MCF 10A (cell line): Measurements from ENCODE around the gene GTF3C4. TPM values are rescaled to one million over a fixed set of nuclear protein-coding genes. Genes with fewer than 3 reads are reported as not detected.

Experiments
- BruUV-seq: library from RNA; stranded (reverse); fragments of 400-500 nt; replicated peaks from 2 replicates; lab custom pipeline; 2021; lab: Mats Ljungman, UMichigan
- CTCF ChIA-PET: fragments of 300-600 bp; sonication (Branson Sonifier 250); formaldehyde crosslinking; extraction: SDS; loops from one replicate; lab custom pipeline; 2021; ENCODE audit warnings: antibody characterized with exemption, inconsistent platforms; lab: Yijun Ruan, JAX
- POLR2A ChIA-PET: fragments of 300-600, 350-650 bp; sonication (Branson Sonifier 250); formaldehyde crosslinking; extraction: SDS; loops from one replicate; lab custom pipeline; 2020; ENCODE audit warnings: antibody characterized with exemption, inconsistent platforms; lab: Yijun Ruan, JAX
- DNase-seq: peaks from one replicate; pipeline ENCODE4 v3.0.0-alpha.2; 2018; ENCODE audit not compliant: unreplicated experiment
- H3K27ac Mint-ChIP-seq: one replicate; pipeline ENCODE4 v1.8.0; 2022; ENCODE audit warnings: mild to moderate bottlenecking, low read depth, mixed read lengths; ENCODE audit not compliant: unreplicated experiment
- H3K27me3 Mint-ChIP-seq: one replicate; pipeline ENCODE4 v1.8.0; 2022; ENCODE audit warnings: mixed read lengths; ENCODE audit not compliant: insufficient read depth, unreplicated experiment
- H3K36me3 Mint-ChIP-seq: one replicate; pipeline ENCODE4 v1.8.0; 2022; ENCODE audit warnings: mild to moderate bottlenecking, moderate library complexity, mixed read lengths; ENCODE audit not compliant: insufficient read depth, unreplicated experiment
- H3K4me1 Mint-ChIP-seq: one replicate; pipeline ENCODE4 v1.8.0; 2022; ENCODE audit warnings: mixed read lengths; ENCODE audit not compliant: insufficient read depth, unreplicated experiment
- H3K4me3 Mint-ChIP-seq: one replicate; pipeline ENCODE4 v1.8.0; 2022; ENCODE audit warnings: mild to moderate bottlenecking, moderate library complexity, mixed read lengths; ENCODE audit not compliant: unreplicated experiment
- H3K9me3 Mint-ChIP-seq: one replicate; pipeline ENCODE4 v1.8.0; 2022; ENCODE audit warnings: mixed read lengths; ENCODE audit not compliant: unreplicated experiment
- CTCF ChIP-seq: fragments of 200-600 bp; IDR thresholded peaks from one replicate; pipeline ENCODE4 v1.8.0; 2022; ENCODE audit warnings: antibody characterized with exemption, mild to moderate bottlenecking; ENCODE audit not compliant: unreplicated experiment
- intact Hi-C: fragments of 100-400 bp; cut with micrococcal nuclease; formaldehyde crosslinking; loops from 2 replicates; pipeline ENCODE4 v1.14.1; 2022
- total RNA-seq: library from RNA; stranded (reverse); gene quantifications from 2 replicates; pipeline ENCODE4 v1.2.3, GENCODE V29; 2022

Gene GTF3C4
- total RNA-seq, 1 experiment from 2014 or later: 18.3 TPM

DNA sequence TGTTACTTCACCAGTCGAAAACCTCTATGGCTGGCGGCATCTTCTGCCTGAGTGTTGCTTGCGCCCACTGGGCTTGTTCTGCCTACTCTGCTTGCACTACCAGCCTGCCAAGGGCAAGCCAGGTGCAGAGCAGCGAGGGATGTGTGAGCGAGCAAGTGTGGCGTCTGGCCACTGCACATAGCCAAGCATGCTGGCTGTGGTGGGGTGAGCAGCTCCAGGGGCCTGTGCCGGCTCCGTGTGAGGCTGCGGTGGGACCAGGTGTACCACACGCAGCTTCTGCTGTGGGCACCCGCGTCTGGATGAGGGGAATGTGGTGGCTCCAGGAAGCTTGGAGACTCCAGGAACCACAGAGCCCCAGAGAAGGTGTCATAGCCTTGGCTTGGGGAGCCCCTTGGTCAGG lies 51.4 kb downstream of the GTF3C4 start:
- Mint-ChIP-seq H3K9me3 (no peaks in the 10 kb centered on the region), H3K27me3 (peaks cover 52% of the 10 kb centered on the region), H3K27ac (no peak overlapping the region), H3K4me1 (no peaks in the 10 kb centered on the region), H3K36me3 (no peaks in the 10 kb centered on the region), H3K4me3 (no peak overlapping the region)
- intact Hi-C loops: no loop called here
- POLR2A ChIA-PET: no interaction called here
- no peak for TF ChIP-seq CTCF
- DNase-seq: no peak
- BruUV-seq: no TSS peak
- CTCF ChIA-PET: no interaction called here

DNA sequence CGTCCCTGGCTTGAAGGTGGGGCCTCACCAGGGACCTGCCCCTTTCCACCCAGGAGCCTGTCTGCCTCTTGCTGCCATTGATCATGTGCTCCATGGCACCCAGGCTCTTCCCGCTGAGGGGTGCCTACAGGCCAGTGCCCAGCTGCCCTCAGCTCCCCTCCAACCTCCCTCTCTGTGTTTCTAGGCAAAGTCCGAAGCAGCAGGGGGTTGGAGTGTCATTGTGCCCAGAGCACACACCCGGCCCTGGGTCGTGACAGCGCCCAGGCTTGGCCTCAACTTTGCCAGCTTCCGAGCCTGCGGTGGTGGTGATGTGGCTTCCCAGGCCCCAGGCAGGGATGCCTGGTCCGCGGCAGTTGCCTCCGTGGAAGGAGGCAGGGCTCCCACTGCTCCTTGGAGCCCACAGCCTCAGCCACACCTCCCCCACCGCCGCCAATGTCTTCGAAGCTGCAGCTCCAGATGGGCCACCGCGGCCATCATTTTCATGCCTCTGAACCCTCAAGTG lies 52.4 kb downstream of the GTF3C4 start:
- Mint-ChIP-seq H3K4me1 (no peaks in the 10 kb centered on the region), H3K27ac (no peak overlapping the region), H3K27me3 (peaks cover 52% of the 10 kb centered on the region), H3K4me3 (no peak overlapping the region), H3K36me3 (no peaks in the 10 kb centered on the region), H3K9me3 (no peaks in the 10 kb centered on the region)
- TF ChIP-seq CTCF: no peak
- no TSS peak for BruUV-seq
- ChIA-PET POLR2A (no interaction called here), CTCF (no interaction called here)
- intact Hi-C loops: no loop called here
- DNase-seq: no peak

DNA sequence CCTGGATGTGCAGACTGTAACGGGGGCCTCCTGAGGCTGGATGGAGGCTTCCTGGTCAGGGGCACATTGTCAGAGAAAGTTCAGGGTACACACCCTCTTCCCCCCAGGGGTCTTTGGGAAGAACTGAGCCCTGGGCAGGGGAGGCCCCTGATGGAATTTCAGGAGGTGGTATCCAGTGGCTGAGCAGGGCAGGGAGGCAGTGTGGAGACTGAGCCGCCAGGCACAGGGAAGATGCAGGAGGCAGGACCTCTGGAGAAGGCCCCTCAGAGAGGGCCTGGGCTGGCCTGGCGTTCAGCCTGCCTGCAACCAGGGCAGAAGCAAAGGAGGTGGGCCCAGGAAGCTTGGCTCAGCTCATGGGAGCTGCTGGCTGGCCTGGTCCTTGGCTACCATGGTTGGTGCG lies 53.5 kb downstream of the GTF3C4 start:
- ChIA-PET CTCF (interaction anchor here (0.6 kb wide), 1 partner anchor 1613 kb away, joined by 4 read pairs; no protein-coding TSS in a partner anchor), POLR2A (interaction anchor here (1.0 kb wide), 1 partner anchor 55 kb away, joined by 3 read pairs; no protein-coding TSS in a partner anchor)
- no peaks in the 10 kb centered on the region for H3K4me1 Mint-ChIP-seq

GRCh38 chr9:132725306-132725705 lies 55.0 kb downstream of the GTF3C4 start:
- BruUV-seq: no TSS peak
- no peak overlapping the region for H3K27ac Mint-ChIP-seq
- CTCF ChIA-PET: no interaction called here
- H3K27me3 Mint-ChIP-seq: peaks cover 48% of the 10 kb centered on the region
- H3K4me1 Mint-ChIP-seq: no peaks in the 10 kb centered on the region
- no peak for TF ChIP-seq CTCF
- POLR2A ChIA-PET: no interaction called here
- no peaks in the 10 kb centered on the region for H3K36me3 Mint-ChIP-seq
- H3K9me3 Mint-ChIP-seq: no peaks in the 10 kb centered on the region
- no peak overlapping the region for H3K4me3 Mint-ChIP-seq
- intact Hi-C loops: no loop called here
- no peak for DNase-seq

More for the DNA sequence above, 53.5 kb downstream of the GTF3C4 start:
- no peaks in the 10 kb centered on the region for H3K36me3 Mint-ChIP-seq
- peaks cover 51% of the 10 kb centered on the region for H3K27me3 Mint-ChIP-seq
- H3K4me3 Mint-ChIP-seq: no peak overlapping the region
- intact Hi-C loops: no loop called here
- DNase-seq: no peak
- no peak overlapping the region for H3K27ac Mint-ChIP-seq
- TF ChIP-seq CTCF: no peak
- no peaks in the 10 kb centered on the region for H3K9me3 Mint-ChIP-seq
- BruUV-seq: no TSS peak
